ENCODE results near the gene BLTP1.

The BLTP1 gene

DNA sequence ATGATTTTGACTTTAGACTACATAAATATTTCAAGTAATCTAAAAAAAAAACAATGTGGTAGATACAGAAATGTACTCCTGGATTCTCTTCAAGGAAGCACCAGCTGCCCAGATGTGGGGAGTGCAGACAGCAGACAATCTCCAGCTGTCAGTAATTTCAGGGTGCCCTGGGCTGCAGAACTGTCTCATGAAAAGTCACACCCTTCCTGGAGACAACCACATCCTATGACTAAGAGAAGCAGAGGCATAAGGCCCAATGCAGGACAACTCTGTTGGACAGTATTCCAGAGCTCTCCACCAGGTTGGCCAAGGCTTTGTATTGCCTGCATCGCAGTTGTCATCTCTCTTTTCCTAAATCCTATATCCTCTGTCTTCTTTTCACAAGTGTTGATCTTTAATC, 34.4 kb upstream of the BLTP1 start:
- H3K9me2 ChIP-seq (replicated peaks; ENCODE audit: insufficient read depth, low read length), result no peaks in the 10 kb centered on the region
- no peak overlapping the region for H2AFZ ChIP-seq (ENCODE audit: low read depth, low read length, severe bottlenecking)
- no peaks in the 10 kb centered on the region for H3K9me3 ChIP-seq (ENCODE audit: insufficient read depth, low read length)
- TF ChIP-seq, protein P1, sequence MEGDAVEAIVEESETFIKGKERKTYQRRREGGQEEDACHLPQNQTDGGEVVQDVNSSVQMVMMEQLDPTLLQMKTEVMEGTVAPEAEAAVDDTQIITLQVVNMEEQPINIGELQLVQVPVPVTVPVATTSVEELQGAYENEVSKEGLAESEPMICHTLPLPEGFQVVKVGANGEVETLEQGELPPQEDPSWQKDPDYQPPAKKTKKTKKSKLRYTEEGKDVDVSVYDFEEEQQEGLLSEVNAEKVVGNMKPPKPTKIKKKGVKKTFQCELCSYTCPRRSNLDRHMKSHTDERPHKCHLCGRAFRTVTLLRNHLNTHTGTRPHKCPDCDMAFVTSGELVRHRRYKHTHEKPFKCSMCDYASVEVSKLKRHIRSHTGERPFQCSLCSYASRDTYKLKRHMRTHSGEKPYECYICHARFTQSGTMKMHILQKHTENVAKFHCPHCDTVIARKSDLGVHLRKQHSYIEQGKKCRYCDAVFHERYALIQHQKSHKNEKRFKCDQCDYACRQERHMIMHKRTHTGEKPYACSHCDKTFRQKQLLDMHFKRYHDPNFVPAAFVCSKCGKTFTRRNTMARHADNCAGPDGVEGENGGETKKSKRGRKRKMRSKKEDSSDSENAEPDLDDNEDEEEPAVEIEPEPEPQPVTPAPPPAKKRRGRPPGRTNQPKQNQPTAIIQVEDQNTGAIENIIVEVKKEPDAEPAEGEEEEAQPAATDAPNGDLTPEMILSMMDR (IDR thresholded peaks at IDR 0.05; ENCODE audit: insufficient read depth, low read length, poor library complexity, severe bottlenecking), result no peak
- no peak for TF ChIP-seq EZH2phosphoT487 (conservative IDR thresholded peaks at IDR 0.05; ENCODE audit: low read length)
- no peak overlapping the region for H3K27ac ChIP-seq (ENCODE audit: low read depth, low read length)
- no peaks in the 10 kb centered on the region for H3F3A ChIP-seq (ENCODE audit: insufficient read depth)
- H3K36me3 ChIP-seq (ENCODE audit: low read length), result no peaks in the 10 kb centered on the region
- no peaks in the 10 kb centered on the region for H3K79me2 ChIP-seq (ENCODE audit: insufficient read depth, low read length)
- H3K27me3 ChIP-seq (ENCODE audit: low read length), result no peaks in the 10 kb centered on the region
- H3K9ac ChIP-seq (ENCODE audit: low read length), result no peak overlapping the region
- H3K4me3 ChIP-seq (ENCODE audit: insufficient read depth, low read length, poor library complexity, severe bottlenecking), result no peak overlapping the region
- no peaks in the 10 kb centered on the region for H4K20me1 ChIP-seq (ENCODE audit: low read depth, low read length)
- H3K4me2 ChIP-seq (ENCODE audit: low read depth, low read length, poor library complexity, severe bottlenecking), result no peak overlapping the region

DNA sequence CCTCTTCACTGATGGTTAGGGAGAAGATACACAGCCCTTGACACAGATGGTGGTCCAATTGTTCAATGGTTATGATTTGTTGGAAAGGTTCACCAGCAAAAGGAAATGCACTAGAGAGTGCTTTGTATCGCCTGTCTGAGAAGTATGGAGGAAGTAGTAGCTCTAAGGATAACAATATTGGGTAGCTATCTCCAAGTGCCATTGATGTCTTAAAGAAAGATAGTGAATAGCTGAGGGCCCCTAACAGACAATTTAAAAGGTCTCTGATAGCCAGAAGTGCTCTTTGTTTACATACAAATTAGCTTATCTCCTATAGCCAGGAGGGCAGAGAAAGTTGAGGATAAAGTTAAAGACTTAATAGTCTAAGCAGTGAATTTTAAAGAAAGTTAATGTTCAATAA, 33.9 kb upstream of the BLTP1 start:
- Histone ChIP-seq H3K4me3 (ENCODE audit: insufficient read depth, low read length, poor library complexity, severe bottlenecking) (no peak overlapping the region), H3K9me3 (ENCODE audit: insufficient read depth, low read length) (no peaks in the 10 kb centered on the region), H3K27ac (ENCODE audit: low read depth, low read length) (no peak overlapping the region), H3K79me2 (ENCODE audit: insufficient read depth, low read length) (no peaks in the 10 kb centered on the region), H3K4me2 (ENCODE audit: low read depth, low read length, poor library complexity, severe bottlenecking) (no peak overlapping the region), H3K9me2 (replicated peaks; ENCODE audit: insufficient read depth, low read length) (no peaks in the 10 kb centered on the region), H3F3A (ENCODE audit: insufficient read depth) (no peaks in the 10 kb centered on the region), H2AFZ (ENCODE audit: low read depth, low read length, severe bottlenecking) (no peak overlapping the region), H4K20me1 (ENCODE audit: low read depth, low read length) (no peaks in the 10 kb centered on the region), H3K9ac (ENCODE audit: low read length) (no peak overlapping the region), H3K36me3 (ENCODE audit: low read length) (no peaks in the 10 kb centered on the region), H3K27me3 (ENCODE audit: low read length) (no peaks in the 10 kb centered on the region)
- TF ChIP-seq, protein P1 (IDR thresholded peaks at IDR 0.05; ENCODE audit: insufficient read depth, low read length, poor library complexity, severe bottlenecking), result no peak

DNA sequence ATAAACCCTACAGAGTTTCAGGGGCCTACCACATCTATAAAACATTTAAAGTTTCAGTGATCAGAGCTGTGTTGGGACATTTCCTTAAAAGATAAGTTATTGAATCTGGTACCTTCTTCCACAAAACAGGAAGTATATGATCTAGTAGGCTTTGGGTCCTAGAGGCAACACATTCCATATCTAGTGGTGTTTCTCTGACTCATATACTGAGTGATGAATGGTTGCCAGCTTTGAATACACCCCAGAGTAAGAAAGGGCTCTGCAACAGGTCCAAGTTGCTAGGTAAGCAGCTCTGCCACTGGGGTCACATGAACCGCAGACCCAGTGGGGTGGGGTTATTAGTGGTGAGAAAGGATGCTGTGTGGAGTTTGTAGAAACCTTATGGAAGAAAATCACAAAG, 32.4 kb upstream of the BLTP1 start:
- H3K9ac ChIP-seq (ENCODE audit: low read length), result no peak overlapping the region
- H3K4me2 ChIP-seq (ENCODE audit: low read depth, low read length, poor library complexity, severe bottlenecking), result no peak overlapping the region
- no peaks in the 10 kb centered on the region for H3K9me3 ChIP-seq (ENCODE audit: insufficient read depth, low read length)
- H2AFZ ChIP-seq (ENCODE audit: low read depth, low read length, severe bottlenecking), result no peak overlapping the region
- no peaks in the 10 kb centered on the region for H3K79me2 ChIP-seq (ENCODE audit: insufficient read depth, low read length)
- no peaks in the 10 kb centered on the region for H4K20me1 ChIP-seq (ENCODE audit: low read depth, low read length)
- no peaks in the 10 kb centered on the region for H3K27me3 ChIP-seq (ENCODE audit: low read length)
- no peaks in the 10 kb centered on the region for H3K9me2 ChIP-seq (replicated peaks; ENCODE audit: insufficient read depth, low read length)
- no peak overlapping the region for H3K4me3 ChIP-seq (ENCODE audit: insufficient read depth, low read length, poor library complexity, severe bottlenecking)
- H3F3A ChIP-seq (ENCODE audit: insufficient read depth), result no peaks in the 10 kb centered on the region
- H3K36me3 ChIP-seq (ENCODE audit: low read length), result no peaks in the 10 kb centered on the region
- H3K27ac ChIP-seq (ENCODE audit: low read depth, low read length), result no peak overlapping the region
- TF ChIP-seq EZH2phosphoT487 (conservative IDR thresholded peaks at IDR 0.05; ENCODE audit: low read length), result no peak
- TF ChIP-seq, protein P1 (IDR thresholded peaks at IDR 0.05; ENCODE audit: insufficient read depth, low read length, poor library complexity, severe bottlenecking), result no peak

DNA sequence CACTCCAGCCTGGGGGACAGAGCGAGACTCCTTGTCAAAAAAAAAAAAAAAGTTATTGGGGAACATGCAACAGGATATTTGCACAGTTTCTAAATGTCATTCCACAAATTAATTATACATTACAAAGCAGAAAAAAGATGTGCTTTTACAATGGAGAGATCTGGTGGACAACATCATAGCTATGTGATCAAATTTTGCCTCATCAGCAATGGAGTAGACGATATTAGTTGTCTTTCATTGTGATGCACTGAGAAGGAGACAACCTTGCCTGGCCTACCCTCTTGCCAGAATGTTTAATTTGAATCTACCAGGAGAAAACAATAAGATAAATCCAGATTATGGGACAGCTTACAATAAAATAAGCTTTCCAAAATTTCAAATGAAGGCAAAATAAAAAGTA, 30.5 kb upstream of the BLTP1 start:
- Histone ChIP-seq H4K20me1 (ENCODE audit: low read depth, low read length) (no peaks in the 10 kb centered on the region), H3K36me3 (ENCODE audit: low read length) (no peaks in the 10 kb centered on the region), H3K4me2 (ENCODE audit: low read depth, low read length, poor library complexity, severe bottlenecking) (no peak overlapping the region), H3K27me3 (ENCODE audit: low read length) (no peaks in the 10 kb centered on the region), H3K79me2 (ENCODE audit: insufficient read depth, low read length) (no peaks in the 10 kb centered on the region), H2AFZ (ENCODE audit: low read depth, low read length, severe bottlenecking) (no peak overlapping the region), H3K9ac (ENCODE audit: low read length) (no peak overlapping the region), H3K4me3 (ENCODE audit: insufficient read depth, low read length, poor library complexity, severe bottlenecking) (no peak overlapping the region), H3K9me2 (replicated peaks; ENCODE audit: insufficient read depth, low read length) (no peaks in the 10 kb centered on the region), H3F3A (ENCODE audit: insufficient read depth) (no peaks in the 10 kb centered on the region), H3K27ac (ENCODE audit: low read depth, low read length) (no peak overlapping the region), H3K9me3 (ENCODE audit: insufficient read depth, low read length) (no peaks in the 10 kb centered on the region)
- TF ChIP-seq EZH2phosphoT487 (conservative IDR thresholded peaks at IDR 0.05; ENCODE audit: low read length), result no peak
- TF ChIP-seq, protein P1 (IDR thresholded peaks at IDR 0.05; ENCODE audit: insufficient read depth, low read length, poor library complexity, severe bottlenecking), result no peak

All from SU-DHL-6 (cell line).